Esophagus muscularis mucosa (tissue), 4 donors: ENCODE data around the gene PLXNA3.

Source experiments
- CTCF ChIP-seq, 3 experiments: fragments of 200-600 bp in 2 of 3; fragments of 450-650 bp in 1 of 3; sonication (generic) in 2 of 3; IDR thresholded peaks; one replicate each; pipeline ENCODE4 v1.5.1; 2017 to 2019; ENCODE audit warnings: antibody characterized with exemption in 3 of 3, mild to moderate bottlenecking in 2 of 3, moderate library complexity in 1 of 3
- EP300 ChIP-seq: sonication (generic); formaldehyde crosslinking; IDR thresholded peaks from one replicate; pipeline ENCODE4 v1.6.1; 2017; ENCODE audit warnings: antibody characterized with exemption
- POLR2A ChIP-seq: fragments of 450-650 bp; IDR thresholded peaks from one replicate; pipeline ENCODE4 v1.6.1; 2017; ENCODE audit warnings: antibody characterized with exemption, moderate library complexity, mild to moderate bottlenecking, low read depth
- POLR2AphosphoS5 ChIP-seq, 2 donors: sonication (generic); formaldehyde crosslinking; IDR thresholded peaks; one replicate each; pipeline ENCODE4 v1.6.1; 2017; ENCODE audit warnings: antibody characterized with exemption in 2 of 2

GRCh38 chrX:154413142-154413541, 44.9 kb upstream of the PLXNA3 start:
- TF ChIP-seq CTCF (IDR thresholded peaks at IDR 0.05) (no peak), POLR2A (no peak), POLR2AphosphoS5 (IDR thresholded peaks at IDR 0.05) (no peak), EP300 (no peak)
